IMR-90 (cell line): ENCODE data around the gene WDFY1. TPM values are rescaled to one million over a fixed set of nuclear protein-coding genes. Genes with fewer than 3 reads are reported as not detected.

Experiments
- ATAC-seq: fragments of 200-7000 bp; cut with Tn5 transposase; 2 replicates; pipeline ENCODE4 v1.9.1; 2020; ENCODE audit warnings: low read depth, mild to moderate bottlenecking, moderate library complexity
- BruUV-seq: library from RNA; stranded (reverse); fragments of 400-500 nt; replicated peaks from 2 replicates; lab custom pipeline; 2021; lab: Mats Ljungman, UMichigan
- CTCF ChIA-PET: fragments of 300-600 bp; formaldehyde crosslinking; extraction: SDS; loops from one replicate; lab custom pipeline; 2021; ENCODE audit warnings: antibody characterized with exemption; lab: Yijun Ruan, JAX
- POLR2A ChIA-PET: fragments of 300-600 bp; sonication (Branson Sonifier 250); formaldehyde crosslinking; loops from one replicate; lab custom pipeline; 2022; ENCODE audit warnings: antibody characterized with exemption; ENCODE audit not compliant: unreplicated experiment; lab: Charles Lee
- DNase-seq: peaks from one replicate; pipeline ENCODE4 v3.0.0; 2013
- H2AFZ ChIP-seq: replicated peaks from 2 replicates; pipeline ENCODE3; 2013; ENCODE audit warnings: low read length, mild to moderate bottlenecking; ENCODE audit not compliant: poor library complexity
- H2AK5ac ChIP-seq: 2 replicates; pipeline ENCODE4 v1.6.1; 2013; ENCODE audit warnings: low read depth, low read length, inconsistent platforms
- H2AK9ac ChIP-seq: replicated peaks from 2 replicates; pipeline ENCODE3; 2013; ENCODE audit warnings: mild to moderate bottlenecking, low read depth, low read length, moderate library complexity; ENCODE audit not compliant: poor library complexity
- H2BK120ac ChIP-seq: 2 replicates; pipeline ENCODE4 v1.6.1; 2013; ENCODE audit warnings: low read depth, low read length, inconsistent platforms
- H2BK15ac ChIP-seq: 3 replicates; pipeline ENCODE4 v1.6.1; 2013; ENCODE audit warnings: low read depth, low read length, inconsistent platforms
- H2BK20ac ChIP-seq: 2 replicates; pipeline ENCODE4 v1.6.1; 2013; ENCODE audit warnings: low read depth, mild to moderate bottlenecking, inconsistent platforms, low read length, moderate library complexity
- H2BK5ac ChIP-seq: 2 replicates; pipeline ENCODE4 v1.6.1; 2013; ENCODE audit warnings: mild to moderate bottlenecking, low read depth, low read length, inconsistent platforms; ENCODE audit not compliant: poor library complexity, severe bottlenecking
- H3K14ac ChIP-seq: replicated peaks from 2 replicates; pipeline ENCODE4 v1.6.1; 2013; ENCODE audit warnings: low read depth, low read length, inconsistent platforms
- H3K18ac ChIP-seq: 2 replicates; pipeline ENCODE4 v1.6.1; 2013; ENCODE audit warnings: low read depth, low read length, control low read depth
- H3K23ac ChIP-seq: 2 replicates; pipeline ENCODE4 v1.6.1; 2013; ENCODE audit warnings: low read depth, low read length, inconsistent platforms
- H3K27ac ChIP-seq: 2 replicates; pipeline ENCODE4 v1.5.1; 2013; ENCODE audit warnings: mild to moderate bottlenecking, control low read depth, low read length; ENCODE audit not compliant: insufficient read depth
- H3K27me3 ChIP-seq: 2 replicates; pipeline ENCODE4 v1.6.1; 2013; ENCODE audit warnings: low read length; ENCODE audit not compliant: control insufficient read depth, insufficient read depth
- H3K36me3 ChIP-seq: 2 replicates; pipeline ENCODE4 v1.6.1; 2013; ENCODE audit warnings: low read length, mixed read lengths; ENCODE audit not compliant: control insufficient read depth, insufficient read depth
- H3K4ac ChIP-seq: 2 replicates; pipeline ENCODE4 v1.6.1; 2013; ENCODE audit warnings: low read depth, low read length, inconsistent platforms
- H3K4me1 ChIP-seq: 2 replicates; pipeline ENCODE4 v1.6.1; 2013; ENCODE audit warnings: low read length, mixed read lengths; ENCODE audit not compliant: control insufficient read depth, insufficient read depth
- H3K4me2 ChIP-seq: 2 replicates; pipeline ENCODE4 v1.6.1; 2013; ENCODE audit warnings: low read depth, mild to moderate bottlenecking, control low read depth, low read length, moderate library complexity
- H3K4me3 ChIP-seq: 2 replicates; pipeline ENCODE4 v1.5.1; 2013; ENCODE audit warnings: low read depth, mild to moderate bottlenecking, control low read depth, low read length, moderate library complexity; ENCODE audit not compliant: insufficient read depth
- H3K56ac ChIP-seq: 2 replicates; pipeline ENCODE4 v1.6.1; 2013; ENCODE audit warnings: low read length, inconsistent platforms; ENCODE audit not compliant: insufficient read depth; ENCODE audit errors: extremely low read depth
- H3K79me1 ChIP-seq, 2 experiments: 2 replicates each; pipeline ENCODE4 v1.6.1; 2013; ENCODE audit warnings: low read length in 2 of 2, inconsistent platforms in 1 of 2, low read depth in 1 of 2
- H3K9ac ChIP-seq: 2 replicates; pipeline ENCODE4 v1.6.1; 2013; ENCODE audit warnings: low read depth, low read length, control low read depth
- H3K9me1 ChIP-seq: 2 replicates; pipeline ENCODE4 v1.6.1; 2013; ENCODE audit warnings: low read length, inconsistent platforms; ENCODE audit not compliant: insufficient read depth
- H3K9me3 ChIP-seq: 2 replicates; pipeline ENCODE4 v1.6.1; 2013; ENCODE audit warnings: low read length; ENCODE audit not compliant: control insufficient read depth, insufficient read depth
- H4K20me1 ChIP-seq: 2 replicates; pipeline ENCODE4 v1.6.1; 2013; ENCODE audit warnings: low read length, inconsistent platforms; ENCODE audit not compliant: insufficient read depth
- H4K5ac ChIP-seq: 2 replicates; pipeline ENCODE4 v1.6.1; 2013; ENCODE audit warnings: mild to moderate bottlenecking, low read depth, low read length, control low read depth
- H4K8ac ChIP-seq, 2 experiments: 2 replicates each; pipeline ENCODE4 v1.6.1; 2013; ENCODE audit warnings: low read depth in 2 of 2, low read length in 2 of 2, control low read depth in 1 of 2, inconsistent platforms in 1 of 2
- H4K91ac ChIP-seq: 2 replicates; pipeline ENCODE4 v1.6.1; 2013; ENCODE audit warnings: low read depth, low read length, inconsistent platforms; ENCODE audit not compliant: insufficient read depth
- BHLHE40 ChIP-seq: fragments of 150-350 bp; IDR thresholded peaks from 2 replicates; pipeline ENCODE4 v1.6.1; 2016; ENCODE audit warnings: mild to moderate bottlenecking, low read depth, low read length
- CEBPB ChIP-seq: IDR thresholded peaks from 2 replicates; pipeline ENCODE4 v1.6.1; 2012; ENCODE audit warnings: low read depth, low read length, improper control_type of control experiment
- CHD1 ChIP-seq: IDR thresholded peaks from 2 replicates; pipeline ENCODE4 v1.6.1; 2012; ENCODE audit warnings: low read depth, low read length, improper control_type of control experiment
- FOS ChIP-seq: fragments of 150-350 bp; IDR thresholded peaks from 2 replicates; pipeline ENCODE4 v1.6.1; 2016; ENCODE audit warnings: low read depth, low read length
- MAFK ChIP-seq: IDR thresholded peaks from 2 replicates; pipeline ENCODE4 v1.6.1; 2012; ENCODE audit warnings: low read depth, low read length, improper control_type of control experiment
- MAZ ChIP-seq: IDR thresholded peaks from 2 replicates; pipeline ENCODE4 v1.6.1; 2012; ENCODE audit warnings: low read depth, mild to moderate bottlenecking, low read length, improper control_type of control experiment, moderate library complexity, borderline replicate concordance
- MXI1 ChIP-seq: IDR thresholded peaks from 2 replicates; pipeline ENCODE4 v1.6.1; 2012; ENCODE audit warnings: low read depth, mild to moderate bottlenecking, low read length, moderate library complexity, borderline replicate concordance
- NFE2L2 ChIP-seq: fragments of 150-350 bp; IDR thresholded peaks from 2 replicates; pipeline ENCODE4 v1.6.1; 2016; ENCODE audit warnings: low read depth, mild to moderate bottlenecking, low read length
- POLR2A ChIP-seq: IDR thresholded peaks from 2 replicates; pipeline ENCODE4 v1.6.1; 2012; ENCODE audit warnings: mild to moderate bottlenecking, low read depth, low read length
- RAD21 ChIP-seq: IDR thresholded peaks from 2 replicates; pipeline ENCODE4 v1.6.1; 2012; ENCODE audit warnings: low read length, improper control_type of control experiment
- RCOR1 ChIP-seq: IDR thresholded peaks from 2 replicates; pipeline ENCODE4 v1.6.1; 2012; ENCODE audit warnings: mild to moderate bottlenecking, low read length, improper control_type of control experiment; ENCODE audit not compliant: insufficient replicate concordance
- RFX5 ChIP-seq: IDR thresholded peaks from 2 replicates; pipeline ENCODE4 v1.8.0; 2012; ENCODE audit warnings: low read depth, mild to moderate bottlenecking, low read length, moderate library complexity
- SMC3 ChIP-seq: fragments of 150-350 bp; IDR thresholded peaks from 2 replicates; pipeline ENCODE4 v1.6.1; 2016; ENCODE audit warnings: low read depth, mild to moderate bottlenecking, antibody characterized with exemption, low read length, moderate library complexity
- USF2 ChIP-seq: fragments of 150-350 bp; IDR thresholded peaks from 2 replicates; pipeline ENCODE4 v1.6.1; 2017; ENCODE audit warnings: mild to moderate bottlenecking, antibody characterized with exemption, low read length, low read depth
- WGBS, 2 experiments: methylation state at CpG; one replicate each; pipeline versions ENCODE4 v1.1.5 to v1.1.7; 2013; ENCODE audit warnings: missing lambda C conversion rate in 2 of 2; ENCODE audit not compliant: insufficient read length in 1 of 2; ENCODE audit errors: extremely low coverage in 2 of 2; 5-methylcytosine and 5-hydroxymethylcytosine counted together
- dilution Hi-C: fragments of 300-500 bp; cut with HindIII; formaldehyde crosslinking; loops from one replicate; pipeline ENCODE4 v1.14.3; 2018; ENCODE audit warnings: low sequenced_read_pairs; ENCODE audit not compliant: unreplicated experiment
- in situ Hi-C: fragments of 300-500 bp; cut with MboI; formaldehyde crosslinking; loops from 3 replicates; pipeline ENCODE4 v1.14.3; 2019; ENCODE audit warnings: low sequenced_read_pairs, inconsistent platforms, mixed read lengths
- intact Hi-C: fragments of 100-400 bp; cut with micrococcal nuclease; formaldehyde crosslinking; loops from 2 replicates; pipeline ENCODE4 v1.10.0; 2022
- polyA plus RNA-seq, 3 experiments: library from polyadenylated mRNA; depleted of rRNA; stranded (reverse); fragments of >200 nt; gene quantifications; 2 replicates each; pipeline ENCODE4 v1.2.3, GENCODE V29; 2012; ENCODE audit warnings: low replicate concordance in 1 of 3
- total RNA-seq: library from RNA; depleted of rRNA; stranded (reverse); fragments of >200 nt; gene quantifications from 2 replicates; pipeline ENCODE4 v1.2.3, GENCODE V29; 2012
- TF ChIP-seq, protein P1 (sequence below): fragments of 150-350 bp; IDR thresholded peaks from 2 replicates; pipeline ENCODE4 v1.6.1; 2016; ENCODE audit warnings: low read depth, mild to moderate bottlenecking, low read length, moderate library complexity, borderline replicate concordance
- TF ChIP-seq, protein P2 (sequence below): conservative IDR thresholded peaks from 2 replicates; pipeline ENCODE4 v1.5.1; 2012; ENCODE audit warnings: mild to moderate bottlenecking, low read depth, low read length, improper control_type of control experiment

Gene WDFY1
- total and polyA plus RNA-seq, 2 of the 4 experiments (the other 2 are of a cell fraction), result 35.6 to 93.6 TPM

DNA sequence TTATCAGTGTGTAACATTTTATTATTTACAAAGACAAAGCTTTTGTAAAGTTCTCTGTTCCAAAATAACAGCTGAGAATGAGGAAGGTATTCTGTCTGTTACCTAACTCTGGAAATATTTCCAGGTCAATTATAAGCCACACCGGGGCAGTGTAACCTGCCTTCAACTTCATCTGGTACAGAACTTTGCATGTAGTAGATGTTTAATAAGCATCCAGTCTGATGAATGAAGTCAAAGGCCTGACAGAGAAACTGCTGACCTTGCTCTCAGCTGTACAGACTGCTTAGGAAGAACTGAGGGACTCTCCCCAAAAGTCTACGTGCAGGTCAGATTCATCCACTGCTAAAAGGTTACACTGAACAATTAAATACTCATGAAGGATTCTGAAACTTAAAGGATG is 43.3 kb downstream of the WDFY1 start:
- Histone ChIP-seq H3K4ac (no peak overlapping the region), H3K23ac (no peak overlapping the region), H3K4me2 (no peak overlapping the region), H4K91ac (no peak overlapping the region), H2BK120ac (no peak overlapping the region), H3K56ac (no peak overlapping the region), H3K9me1 (no peaks in the 10 kb centered on the region; the same call in 1 of the 2 replicates), H2AFZ (no peak overlapping the region), H2AK9ac (no peak overlapping the region), H2AK5ac (no peak overlapping the region), H4K5ac (no peak overlapping the region), H2BK20ac (no peak overlapping the region), H4K20me1 (no peaks in the 10 kb centered on the region), H3K9ac (no peak overlapping the region), H3K4me3 (no peak overlapping the region), H3K27me3 (no peaks in the 10 kb centered on the region), H3K18ac (no peak overlapping the region), H3K4me1 (no peaks in the 10 kb centered on the region), H2BK5ac (no peak overlapping the region), H3K27ac (no peak overlapping the region), H3K14ac (no peak overlapping the region), H3K79me1 (peaks cover 5 to 33% of the 10 kb centered on the region in 2 experiments), H2BK15ac (no peak overlapping the region), H3K9me3 (no peaks in the 10 kb centered on the region), H3K36me3 (peaks cover 33% of the 10 kb centered on the region), H4K8ac (no peak overlapping the region)
- ATAC-seq (no peak), DNase-seq (no peak)
- TF ChIP-seq POLR2A, result no peak
- TF ChIP-seq NFE2L2, result no peak
- no peak for TF ChIP-seq MAZ
- no peak for TF ChIP-seq CHD1
- no peak for TF ChIP-seq BHLHE40
- TF ChIP-seq, protein P1, sequence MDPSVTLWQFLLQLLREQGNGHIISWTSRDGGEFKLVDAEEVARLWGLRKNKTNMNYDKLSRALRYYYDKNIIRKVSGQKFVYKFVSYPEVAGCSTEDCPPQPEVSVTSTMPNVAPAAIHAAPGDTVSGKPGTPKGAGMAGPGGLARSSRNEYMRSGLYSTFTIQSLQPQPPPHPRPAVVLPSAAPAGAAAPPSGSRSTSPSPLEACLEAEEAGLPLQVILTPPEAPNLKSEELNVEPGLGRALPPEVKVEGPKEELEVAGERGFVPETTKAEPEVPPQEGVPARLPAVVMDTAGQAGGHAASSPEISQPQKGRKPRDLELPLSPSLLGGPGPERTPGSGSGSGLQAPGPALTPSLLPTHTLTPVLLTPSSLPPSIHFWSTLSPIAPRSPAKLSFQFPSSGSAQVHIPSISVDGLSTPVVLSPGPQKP, result no peak
- TF ChIP-seq SMC3, result no peak
- no peak for TF ChIP-seq RAD21
- TF ChIP-seq USF2, result no peak
- TF ChIP-seq RFX5, result no peak
- TF ChIP-seq MXI1, result no peak
- TF ChIP-seq FOS, result no peak
- TF ChIP-seq MAFK, result no peak
- TF ChIP-seq RCOR1, result no peak
- TF ChIP-seq CEBPB, result no peak
- TF ChIP-seq, protein P2, sequence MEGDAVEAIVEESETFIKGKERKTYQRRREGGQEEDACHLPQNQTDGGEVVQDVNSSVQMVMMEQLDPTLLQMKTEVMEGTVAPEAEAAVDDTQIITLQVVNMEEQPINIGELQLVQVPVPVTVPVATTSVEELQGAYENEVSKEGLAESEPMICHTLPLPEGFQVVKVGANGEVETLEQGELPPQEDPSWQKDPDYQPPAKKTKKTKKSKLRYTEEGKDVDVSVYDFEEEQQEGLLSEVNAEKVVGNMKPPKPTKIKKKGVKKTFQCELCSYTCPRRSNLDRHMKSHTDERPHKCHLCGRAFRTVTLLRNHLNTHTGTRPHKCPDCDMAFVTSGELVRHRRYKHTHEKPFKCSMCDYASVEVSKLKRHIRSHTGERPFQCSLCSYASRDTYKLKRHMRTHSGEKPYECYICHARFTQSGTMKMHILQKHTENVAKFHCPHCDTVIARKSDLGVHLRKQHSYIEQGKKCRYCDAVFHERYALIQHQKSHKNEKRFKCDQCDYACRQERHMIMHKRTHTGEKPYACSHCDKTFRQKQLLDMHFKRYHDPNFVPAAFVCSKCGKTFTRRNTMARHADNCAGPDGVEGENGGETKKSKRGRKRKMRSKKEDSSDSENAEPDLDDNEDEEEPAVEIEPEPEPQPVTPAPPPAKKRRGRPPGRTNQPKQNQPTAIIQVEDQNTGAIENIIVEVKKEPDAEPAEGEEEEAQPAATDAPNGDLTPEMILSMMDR, result no peak
- WGBS, 2 experiments, result no CpG with 5 or more reads among the region's 2 CpGs
- BruUV-seq, result no TSS peak
- CTCF ChIA-PET, result interaction anchor here (0.6 kb wide), 1 partner anchor 261 kb away, joined by 3 read pairs; no protein-coding TSS in a partner anchor
- dilution Hi-C loops, result no loop called here
- POLR2A ChIA-PET, result no interaction called here
- intact Hi-C loops, result no loop called here
- in situ Hi-C loops, result no loop called here
